GM21619 (cell line): ENCODE results near the gene CA5A.
"Not testable (repeated sequence)": the region's sequence is repeated elsewhere in the genome, so short reads cannot be mapped to it uniquely, and the experiment has no call there.

Source experiments
- ATAC-seq: cut with Tn5 transposase; IDR thresholded peaks from one replicate; pipeline ENCODE4 v1.9.1; 2021; ENCODE audit not compliant: unreplicated experiment

The CA5A gene

DNA sequence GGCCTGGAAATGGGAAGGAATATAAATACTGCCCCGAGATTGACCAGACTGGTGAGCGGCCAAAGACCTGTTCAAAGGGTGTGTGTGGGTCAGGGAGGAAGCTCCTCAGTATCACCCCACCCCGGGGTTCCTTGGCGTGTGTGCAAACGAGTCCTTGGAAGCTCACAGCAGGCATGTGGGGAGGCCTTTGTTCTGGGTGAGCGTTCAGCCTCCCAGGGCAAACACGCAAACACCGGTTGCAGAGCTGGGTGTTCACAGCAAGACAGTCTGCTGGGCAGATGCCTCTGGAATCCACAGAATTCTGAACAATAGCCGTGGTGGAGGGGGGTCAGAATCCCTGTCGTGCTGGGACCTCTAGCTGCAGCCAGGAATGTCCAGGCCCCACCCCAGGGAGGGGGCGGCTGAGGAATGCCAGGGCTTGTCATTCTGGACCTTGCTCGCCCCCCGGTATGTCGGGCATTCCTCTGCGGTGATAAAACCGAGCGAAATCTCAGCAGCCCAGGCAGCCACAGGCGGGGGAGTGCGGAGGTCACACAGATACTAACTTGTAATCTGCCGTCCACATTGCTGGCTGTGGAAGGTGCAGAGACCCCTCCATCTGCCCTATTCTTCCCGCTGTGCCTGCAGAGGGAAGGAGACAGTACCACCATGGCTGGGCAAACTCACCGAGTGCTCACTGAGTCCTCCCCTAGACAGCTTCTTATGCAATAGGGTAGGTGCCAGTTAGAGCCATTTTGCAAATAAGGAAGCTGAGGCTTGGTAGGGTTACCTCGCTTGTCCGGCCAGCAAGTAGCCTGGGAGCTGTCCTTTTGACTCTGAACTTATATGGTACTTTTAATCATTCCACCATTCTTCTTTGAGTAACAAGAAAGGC lies 65.7 kb downstream of the CA5A start:
- ATAC-seq = not testable (repeated sequence)

DNA sequence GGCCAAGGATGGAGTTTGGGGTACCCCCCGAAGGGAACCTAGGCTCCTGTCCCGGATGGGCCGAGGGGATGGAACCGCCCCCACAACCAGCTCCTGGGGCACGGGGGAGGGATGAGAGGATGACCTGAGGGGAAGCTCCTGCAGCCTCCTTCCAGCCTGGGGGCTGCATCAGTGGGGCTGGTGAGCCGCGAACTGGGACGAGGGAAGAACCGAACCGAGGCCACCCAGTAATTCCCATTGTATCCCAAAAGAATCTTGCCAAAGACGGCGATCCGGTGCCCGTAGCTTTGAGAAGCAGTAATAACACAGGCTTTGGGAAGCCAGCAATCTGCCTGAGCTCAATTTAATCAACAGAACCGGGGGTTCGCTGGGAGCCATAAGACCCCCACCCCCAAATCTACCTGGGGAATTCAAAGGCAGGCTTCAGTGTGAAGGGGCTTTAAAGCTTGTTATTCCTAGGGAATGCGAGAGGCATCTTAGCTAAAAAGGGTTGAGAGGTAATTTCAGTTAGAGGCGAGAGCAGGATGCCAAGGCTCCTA lies 66.4 kb downstream of the CA5A start:
- ATAC-seq = not testable (repeated sequence)

DNA sequence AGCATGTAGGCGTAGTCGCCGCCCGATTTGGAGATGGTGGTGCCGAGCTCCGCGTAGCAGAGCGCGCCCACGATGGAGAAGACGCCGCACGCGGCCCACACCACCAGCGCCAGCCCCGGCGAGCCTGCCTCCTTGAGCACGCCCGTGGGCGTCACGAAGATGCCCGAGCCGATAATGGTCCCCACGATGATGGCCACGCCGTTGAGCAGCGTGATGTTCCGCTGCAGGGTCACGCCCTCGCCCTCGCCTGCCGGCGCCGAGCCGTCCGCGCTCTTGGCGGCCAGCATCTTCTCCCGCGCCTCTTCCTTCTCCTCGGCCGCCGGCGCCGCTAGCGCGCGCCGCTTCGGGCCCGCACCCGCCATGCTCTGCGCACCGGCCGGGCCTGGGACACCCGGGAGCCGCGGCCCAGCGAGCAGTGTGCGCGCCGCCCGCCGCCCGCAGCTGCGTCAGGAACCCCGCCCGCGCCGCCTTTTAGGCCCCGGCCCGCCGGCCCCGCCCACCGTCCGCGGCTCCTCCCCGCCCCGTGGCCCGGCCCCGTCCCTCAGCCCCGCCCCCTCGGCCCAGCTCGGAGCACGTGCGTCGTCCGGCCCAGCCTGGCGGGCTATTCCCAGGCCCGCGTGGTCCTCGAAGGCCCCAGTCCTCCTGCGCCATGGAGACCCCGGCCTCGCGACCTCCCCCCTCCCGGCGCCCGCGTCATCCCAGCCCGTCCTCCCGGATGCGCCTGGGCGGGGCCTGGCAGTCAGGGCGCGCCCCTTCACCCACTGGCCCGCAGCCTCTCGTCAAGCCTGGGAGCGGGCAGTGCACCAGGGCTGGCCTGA lies 67.1 kb downstream of the CA5A start, which contains the start of gene SLC7A5:
Gene SLC7A5 (minus strand): TSS at position 447 of the 818 bp plus-strand sequence. CDS start 85 bp downstream, at position 362.
- peak; percentile 54 for ATAC-seq

DNA sequence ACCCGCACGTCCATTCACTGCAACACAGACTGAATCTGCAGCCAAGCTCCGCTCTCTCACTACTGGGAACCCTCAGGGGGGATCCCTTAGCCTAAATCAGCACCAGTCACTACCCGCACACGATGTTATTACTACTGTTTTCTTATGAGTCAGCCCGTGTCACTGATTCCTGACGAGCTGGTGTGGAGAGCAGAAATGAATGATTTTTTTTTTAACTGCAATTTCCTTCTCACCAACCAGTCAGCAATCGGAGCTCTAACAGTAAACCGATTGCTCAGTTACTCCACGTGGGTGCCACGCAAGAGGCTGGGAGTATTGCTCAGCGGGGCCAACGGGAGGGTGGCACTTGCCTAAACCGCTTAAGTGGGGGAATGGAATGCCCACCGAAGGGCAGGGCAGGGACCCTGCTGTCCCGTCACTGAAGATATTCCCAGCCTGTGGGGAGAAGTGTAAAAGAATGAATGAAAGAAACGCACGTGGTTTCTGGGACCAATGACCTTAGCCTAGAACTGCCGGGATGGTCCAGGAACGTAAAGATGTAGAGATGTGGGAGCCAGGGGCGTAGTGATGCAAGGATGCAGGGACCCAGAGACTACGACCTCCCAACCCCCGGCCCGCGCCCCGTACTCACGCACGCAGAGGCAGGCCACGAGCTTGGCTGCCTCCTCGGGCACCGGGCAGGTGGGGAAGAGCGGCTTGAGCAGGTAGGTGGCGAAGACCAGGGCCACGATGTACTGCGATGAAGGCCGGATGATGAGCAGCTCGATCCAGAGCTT lies 67.9 kb downstream of the CA5A start:
- ATAC-seq = peak; percentile 38

DNA sequence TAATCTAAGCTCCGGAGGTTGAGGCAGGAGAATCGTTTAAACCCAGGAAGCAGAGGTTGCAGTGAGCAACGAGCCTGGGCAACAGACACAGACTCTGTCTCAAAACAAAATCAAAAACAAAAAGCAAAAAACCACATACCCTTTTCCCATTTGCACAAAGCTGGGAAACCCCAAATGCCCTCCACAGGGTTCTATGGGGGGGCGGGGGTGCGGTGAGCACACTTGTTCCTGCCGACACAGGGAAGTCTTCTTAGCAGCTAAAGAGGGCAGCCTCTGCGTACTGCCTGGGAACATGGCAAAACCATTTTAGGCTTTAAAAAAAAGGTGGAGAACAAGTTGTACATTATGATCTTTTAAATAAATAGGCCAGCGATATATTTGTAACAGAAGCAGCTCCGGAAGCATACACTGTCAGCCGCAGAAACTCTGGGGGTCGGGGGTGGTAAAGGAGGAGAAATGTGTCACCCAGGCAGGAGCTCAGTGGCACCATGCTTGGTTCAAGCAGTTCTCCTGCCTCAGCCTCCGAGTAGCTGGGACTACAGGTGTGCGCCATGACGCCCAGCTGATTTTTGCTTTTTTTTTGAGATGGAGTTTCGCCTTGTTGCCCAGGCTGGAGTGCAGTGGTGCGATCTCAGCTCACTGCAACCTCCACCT lies 70.3 kb downstream of the CA5A start:
- ATAC-seq = not testable (repeated sequence)

DNA sequence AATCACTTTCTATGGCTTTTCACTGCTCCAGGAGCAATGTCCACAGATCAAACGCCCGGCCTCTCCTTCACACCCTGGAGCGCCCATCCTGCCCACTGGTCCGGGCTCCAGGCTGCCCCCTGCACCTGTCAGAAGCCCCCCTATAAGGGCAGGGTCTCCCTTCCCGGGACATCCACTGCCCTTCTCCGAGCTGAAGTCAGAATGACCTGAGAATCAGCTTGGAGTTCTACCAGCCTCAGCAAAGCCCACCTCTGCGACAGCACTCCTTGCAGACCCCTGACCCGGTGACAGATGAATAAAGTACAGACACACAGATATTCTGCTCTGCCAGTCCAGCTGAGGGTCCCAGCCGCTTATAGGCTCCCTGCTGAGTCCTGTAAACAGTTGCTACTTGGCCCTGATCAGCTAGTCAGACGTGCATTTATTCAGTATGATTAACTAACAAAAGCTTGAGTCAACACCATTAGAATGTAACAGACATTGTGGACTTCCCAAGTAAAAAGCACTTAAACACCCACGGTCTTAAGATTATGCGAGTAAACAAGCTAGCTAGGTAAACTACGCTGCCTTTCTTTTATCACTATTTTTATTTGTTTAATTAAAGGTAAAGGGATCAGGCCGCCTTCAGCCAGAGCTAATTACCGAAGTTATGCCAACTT lies 71.9 kb downstream of the CA5A start:
- no peak for ATAC-seq

DNA sequence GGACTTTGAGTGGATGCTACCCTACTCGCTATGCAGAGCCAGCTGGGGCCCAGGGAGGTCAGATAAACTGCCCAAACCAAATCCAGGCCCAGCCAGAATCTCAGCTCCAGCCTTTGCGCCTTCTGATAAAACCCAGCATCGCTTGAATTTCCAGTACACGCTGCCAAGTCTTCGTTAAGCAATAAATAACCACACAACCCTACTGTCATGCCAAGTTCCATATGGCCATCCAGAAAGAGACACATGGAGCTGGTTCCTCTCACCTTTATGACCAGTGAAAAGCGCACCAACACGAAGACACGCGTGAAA lies 73.0 kb downstream of the CA5A start:
- not testable (repeated sequence) for ATAC-seq

DNA sequence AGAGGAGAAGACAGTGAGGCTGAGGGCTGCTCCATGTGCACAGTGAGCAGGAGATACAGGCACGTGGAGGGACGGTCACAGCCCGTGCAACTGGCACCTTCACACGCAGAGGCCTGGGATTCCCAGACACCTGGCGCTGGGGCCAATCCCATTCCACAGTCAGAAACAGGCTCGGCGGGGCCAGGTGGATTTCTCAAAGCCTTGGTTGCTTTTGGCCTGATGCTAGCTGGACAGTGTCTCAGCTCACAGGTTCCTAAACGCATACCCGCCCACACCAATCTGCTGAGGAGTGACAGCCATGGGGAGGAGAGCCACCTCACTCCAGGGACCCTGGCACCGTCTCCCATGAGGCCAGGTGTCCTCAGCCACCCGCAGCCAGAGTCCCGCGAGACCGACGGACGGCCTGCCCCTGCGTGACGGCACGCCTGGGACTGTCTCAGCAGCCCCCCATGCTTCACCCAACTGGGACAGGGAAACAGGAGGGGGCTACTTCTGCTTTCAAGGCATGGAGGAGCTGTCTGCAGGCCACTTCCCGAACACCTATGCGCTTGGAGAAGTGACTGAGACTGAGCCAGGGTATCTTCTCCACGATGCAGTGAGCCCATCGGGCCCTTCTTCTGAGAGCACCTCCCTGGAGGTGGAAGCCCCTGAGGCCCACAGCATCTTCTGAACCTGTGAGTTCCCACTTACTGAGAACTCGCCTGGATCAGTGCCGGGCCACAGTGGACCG lies 73.6 kb downstream of the CA5A start:
- ATAC-seq = not testable (repeated sequence)

DNA sequence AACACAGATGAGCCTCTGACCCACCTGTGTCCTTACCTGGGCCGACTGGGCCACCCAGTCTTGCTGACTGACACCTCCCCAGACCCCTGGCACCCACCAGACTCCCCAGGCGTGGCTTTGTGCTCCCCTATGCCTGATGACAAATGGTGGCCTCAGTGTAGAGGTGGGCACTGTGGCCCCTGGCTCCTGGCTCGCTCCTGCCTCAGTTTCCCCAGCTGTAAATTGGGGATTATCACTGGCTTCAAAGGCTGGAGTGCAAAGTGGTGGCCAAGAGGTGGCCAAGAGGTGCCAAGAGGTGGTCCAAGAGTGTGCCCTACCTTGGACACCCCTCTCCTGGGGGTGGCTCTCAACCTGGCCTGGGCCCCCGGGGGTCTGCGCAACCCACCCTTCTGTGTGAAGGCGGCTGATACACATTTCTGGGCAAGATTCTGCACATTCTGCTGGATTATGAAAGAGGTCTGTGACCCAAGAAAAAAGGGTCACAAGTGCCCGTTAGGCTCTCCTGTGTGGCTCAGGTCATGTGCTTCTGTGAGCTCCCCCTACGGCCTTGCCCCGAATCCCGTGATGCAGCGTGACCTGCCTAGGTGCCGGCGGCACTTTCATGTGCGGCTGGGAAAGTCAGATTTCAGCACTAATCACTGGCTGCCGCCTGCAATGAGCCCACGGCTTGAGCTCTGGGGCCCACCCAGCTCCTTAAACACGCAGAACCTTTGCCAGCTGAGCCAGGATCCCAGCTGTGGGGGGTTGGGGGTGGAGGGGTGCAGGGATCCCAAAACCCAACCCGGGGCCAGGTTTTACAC lies 74.8 kb downstream of the CA5A start:
- not testable (repeated sequence) for ATAC-seq

DNA sequence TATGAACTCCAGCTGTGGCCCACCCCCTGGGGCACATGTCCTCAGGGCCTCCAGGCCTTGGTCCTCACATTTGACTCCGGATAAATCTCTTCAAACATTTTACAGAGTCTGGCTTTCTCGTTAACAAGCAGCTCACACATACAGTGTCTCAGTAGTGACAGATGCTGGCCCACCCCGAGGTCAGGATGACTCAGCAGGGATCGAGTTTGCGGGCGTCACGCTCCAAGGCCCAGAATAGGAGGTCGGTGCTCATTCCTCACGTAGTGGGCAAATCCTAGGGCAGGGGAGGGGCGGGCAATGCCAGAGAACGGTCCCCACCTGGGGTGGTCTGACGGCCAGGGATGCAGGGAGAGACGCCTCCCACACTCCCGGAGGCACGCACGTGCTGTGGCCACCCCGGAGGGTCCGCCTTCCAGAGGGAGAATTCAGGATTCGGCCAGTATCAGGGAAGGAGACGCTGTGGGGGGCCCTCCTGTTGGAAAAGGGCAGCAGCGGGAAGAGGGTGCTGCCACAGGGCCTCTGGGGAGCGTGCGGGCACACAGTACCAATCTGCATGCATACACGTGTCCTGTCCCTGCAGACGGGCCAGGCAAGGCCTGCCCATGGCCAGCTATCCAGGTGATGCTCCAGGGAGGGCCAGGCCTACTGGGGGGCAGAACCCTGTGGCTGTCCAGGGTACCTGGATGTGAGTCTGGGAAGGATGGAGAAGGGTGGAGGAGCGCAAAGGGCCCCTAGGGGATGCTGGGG lies 75.6 kb downstream of the CA5A start:
- ATAC-seq = no peak

DNA sequence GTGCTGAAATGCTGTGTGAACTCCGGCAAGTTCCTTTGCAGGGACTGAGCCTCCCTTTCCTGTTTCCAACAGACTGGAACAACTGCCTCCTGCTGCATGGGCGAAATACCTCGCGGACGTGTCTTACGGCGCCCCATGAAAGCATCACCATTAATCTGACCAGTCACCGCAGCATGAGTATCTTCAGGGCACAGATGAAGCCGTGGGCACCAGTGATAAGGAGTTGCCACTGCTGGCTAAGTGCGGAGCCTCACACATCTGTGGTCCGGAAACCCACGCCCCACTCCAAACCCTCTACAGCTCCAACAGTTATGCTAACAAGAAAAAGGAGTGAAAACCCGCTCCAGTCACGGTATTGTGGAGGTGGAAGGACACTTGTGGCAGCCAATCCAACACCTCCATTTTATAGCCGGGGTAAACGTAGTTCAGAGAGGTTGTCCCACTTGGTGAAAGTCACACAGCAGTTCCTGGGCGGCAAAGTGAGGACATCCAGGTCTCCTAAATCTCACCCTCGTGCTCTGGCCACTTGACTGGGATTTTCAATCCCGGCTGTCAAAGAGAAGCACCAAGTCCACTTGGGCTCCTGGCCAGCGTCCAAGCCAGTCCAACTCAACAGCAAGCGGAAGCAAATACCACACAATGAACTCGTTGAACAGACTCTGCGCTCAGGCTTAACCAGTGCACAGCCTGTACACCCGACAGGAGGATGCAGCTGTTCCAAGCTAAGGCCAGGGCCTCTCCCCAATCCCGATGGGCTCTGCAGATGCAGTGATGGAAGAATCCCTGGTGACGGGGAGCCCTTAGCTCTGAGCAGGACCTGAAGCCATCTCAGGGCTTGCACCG lies 78.0 kb downstream of the CA5A start:
- not testable (repeated sequence) for ATAC-seq

DNA sequence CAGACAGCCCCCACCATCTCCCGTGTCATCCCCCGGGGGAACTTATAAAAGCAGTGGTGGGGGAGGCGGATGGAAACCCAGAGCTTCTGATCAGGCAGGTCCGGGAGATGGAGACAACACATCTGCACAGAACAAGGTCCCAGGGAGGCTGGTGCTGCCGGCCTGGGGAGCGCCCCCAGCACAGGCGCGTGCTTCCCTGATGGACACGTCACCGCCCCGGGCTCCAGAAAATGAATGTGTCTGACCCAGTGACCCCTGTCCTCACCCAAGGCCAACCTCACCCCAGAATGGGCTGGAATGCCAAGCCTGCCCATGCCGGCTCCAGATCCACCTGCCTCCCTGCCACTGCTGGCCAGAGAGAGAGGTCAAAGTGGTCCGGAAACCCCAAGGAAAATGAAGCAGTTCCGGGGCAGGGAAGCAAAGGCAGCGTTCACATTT lies 79.5 kb downstream of the CA5A start:
- ATAC-seq = no peak

DNA sequence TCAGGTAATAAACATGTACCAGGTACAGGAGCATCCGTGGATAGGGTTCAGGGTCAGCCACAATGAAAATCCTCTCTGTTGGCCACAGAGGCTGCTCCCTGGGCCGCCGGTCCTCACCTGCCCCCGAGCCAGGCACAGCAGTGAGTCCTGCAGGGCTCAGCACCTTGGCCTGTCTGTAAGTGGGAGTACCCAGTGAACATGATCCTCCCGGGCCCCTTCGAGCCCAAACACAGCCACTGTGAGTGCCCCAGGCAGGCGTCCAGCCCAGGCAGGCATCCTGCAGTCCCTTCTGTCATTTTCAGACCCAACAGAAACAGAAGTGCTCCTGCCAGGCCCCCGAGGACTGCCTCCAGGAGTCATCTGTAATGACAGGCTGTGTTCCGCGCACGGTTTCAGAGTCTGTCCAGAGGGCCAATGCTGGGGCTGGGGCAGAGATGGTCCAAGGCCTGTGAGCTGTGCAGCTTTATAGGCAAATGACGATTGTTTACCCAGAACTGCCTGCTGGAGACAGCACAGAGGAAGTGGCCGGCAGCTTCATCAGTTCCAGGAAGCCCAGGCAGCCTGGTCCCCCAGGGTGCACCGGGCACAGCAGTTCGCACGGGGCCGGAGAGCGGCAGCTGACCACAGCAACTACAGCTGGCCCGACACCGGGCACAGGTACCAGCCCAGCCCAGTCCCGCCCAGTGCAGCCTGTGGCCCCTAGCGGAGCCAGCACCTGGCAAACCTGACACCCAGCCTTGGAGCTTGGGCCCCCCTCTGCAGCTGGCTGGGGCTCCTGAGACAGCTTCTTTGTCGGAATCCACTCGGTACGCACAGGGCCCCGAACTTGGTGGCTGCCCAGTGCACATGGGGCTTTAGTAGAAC lies 80.2 kb downstream of the CA5A start:
- no peak for ATAC-seq

DNA sequence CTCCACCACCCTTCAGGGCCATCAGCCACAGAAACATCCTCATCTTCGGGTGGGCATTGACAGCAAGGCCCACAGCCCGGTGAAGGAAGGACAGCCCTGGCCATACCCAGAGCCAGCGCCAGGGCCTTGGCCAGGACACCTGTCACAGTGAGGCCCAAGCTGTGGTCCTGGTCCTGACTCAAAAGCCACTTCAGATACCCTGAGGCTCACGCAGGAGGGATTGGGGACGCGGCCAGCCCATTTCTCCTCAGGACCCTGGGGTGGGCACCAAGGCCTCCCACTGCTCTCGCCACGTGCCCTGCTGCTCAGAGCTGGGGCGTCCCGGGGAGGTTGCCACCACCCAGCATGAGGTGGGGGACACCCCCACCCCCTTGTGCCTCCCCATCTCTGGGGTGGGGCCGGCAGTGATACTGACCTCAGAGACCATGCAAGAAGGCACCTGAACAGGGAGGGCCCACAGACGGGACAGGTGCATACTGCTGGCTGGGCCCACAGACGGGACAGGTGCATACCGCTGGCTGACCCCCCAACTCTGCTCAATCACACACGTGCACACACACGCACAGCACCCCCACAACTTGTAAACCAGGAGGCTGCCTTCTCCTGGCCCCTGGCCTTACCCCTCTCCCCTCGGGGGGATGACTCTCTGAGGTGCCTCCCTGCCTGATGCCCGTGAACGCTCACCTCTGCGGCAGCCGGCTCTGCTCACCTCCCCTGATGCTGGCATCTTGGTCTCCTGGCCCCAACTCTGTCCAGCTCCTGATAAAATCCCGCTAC lies 81.2 kb downstream of the CA5A start:
- no peak for ATAC-seq
